H1 (cell line): ENCODE data around the gene OGDH. TPM values are rescaled to one million over a fixed set of nuclear protein-coding genes. Genes with fewer than 3 reads are reported as not detected.
"Not testable (repeated sequence)": the region's sequence is repeated elsewhere in the genome, so short reads cannot be mapped to it uniquely, and the experiment has no call there.

Source experiments
- CTCF ChIA-PET: fragments of 300-600 bp; sonication (Branson Sonifier 250); formaldehyde crosslinking; loops from one replicate; lab custom pipeline; 2021; ENCODE audit not compliant: partially characterized antibody; lab: Charles Lee
- POLR2A ChIA-PET: fragments of 300-600 bp; sonication (Branson Sonifier 250); formaldehyde crosslinking; loops from one replicate; lab custom pipeline; 2021; ENCODE audit warnings: inconsistent platforms; ENCODE audit not compliant: partially characterized antibody; lab: Charles Lee
- DNase-seq, 2 experiments: peaks; one replicate each; pipeline versions ENCODE4 v3.0.0 to v3.0.0-alpha.2; 2010 to 2022; ENCODE audit warnings: low spot score in 2 of 2, low read depth in 1 of 2, mixed read lengths in 1 of 2
- FAIRE-seq: peaks from 2 replicates; lab custom pipeline; 2011; peaks lifted over from hg19 to GRCh38; lab: Jason Lieb, UNC
- H2AFZ ChIP-seq: 2 replicates; pipeline ENCODE4 v1.8.1; 2012; ENCODE audit warnings: low read length, inconsistent platforms
- H2AK5ac ChIP-seq: 2 replicates; pipeline ENCODE4 v1.6.1; 2013; ENCODE audit warnings: low read depth, low read length
- H2BK120ac ChIP-seq: replicated peaks from 2 replicates; pipeline ENCODE3; 2013; ENCODE audit warnings: low read depth, low read length, inconsistent platforms
- H2BK12ac ChIP-seq: 2 replicates; pipeline ENCODE4 v1.6.1; 2013; ENCODE audit warnings: low read depth, low read length
- H2BK15ac ChIP-seq: 2 replicates; pipeline ENCODE4 v1.6.1; 2013; ENCODE audit warnings: low read length
- H2BK20ac ChIP-seq: 2 replicates; pipeline ENCODE4 v1.6.1; 2013; ENCODE audit warnings: low read length
- H2BK5ac ChIP-seq: 2 replicates; pipeline ENCODE4 v1.6.1; 2013; ENCODE audit warnings: low read depth, low read length
- H3K14ac ChIP-seq: 2 replicates; pipeline ENCODE4 v1.6.1; 2013; ENCODE audit warnings: inconsistent platforms; ENCODE audit not compliant: insufficient read length
- H3K18ac ChIP-seq: 2 replicates; pipeline ENCODE4 v1.6.1; 2013; ENCODE audit warnings: low read length; ENCODE audit errors: extremely low read depth
- H3K23ac ChIP-seq: 2 replicates; pipeline ENCODE4 v1.6.1; 2013; ENCODE audit warnings: inconsistent platforms; ENCODE audit not compliant: insufficient read length
- H3K23me2 ChIP-seq: 2 replicates; pipeline ENCODE4 v1.6.1; 2013; ENCODE audit warnings: low read depth, low read length
- H3K27ac ChIP-seq: 2 replicates; pipeline ENCODE4 v1.6.1; 2011; ENCODE audit warnings: low read depth, low read length, inconsistent platforms
- H3K27me3 ChIP-seq, 4 experiments: replicated peaks in 1 of 4; 1 replicate in 1 of 4; 2 replicates in 3 of 4; pipeline versions ENCODE4 v1.6.1 to v1.8.1; 2011 to 2013; ENCODE audit warnings: low read length in 3 of 4, mild to moderate bottlenecking in 3 of 4, inconsistent platforms in 2 of 4, mixed read lengths in 2 of 4, moderate library complexity in 1 of 4; ENCODE audit not compliant: control insufficient read depth in 3 of 4, insufficient read depth in 3 of 4; ENCODE audit errors: extremely low read depth in 1 of 4
- H3K36me3 ChIP-seq, 4 experiments: 2 replicates each; pipeline versions ENCODE4 v1.6.1 to v1.8.1; 2011 to 2013; ENCODE audit warnings: mild to moderate bottlenecking in 4 of 4, low read length in 3 of 4, moderate library complexity in 2 of 4, control low read depth in 1 of 4, inconsistent platforms in 1 of 4; ENCODE audit not compliant: insufficient read depth in 4 of 4, control insufficient read depth in 2 of 4
- H3K4ac ChIP-seq: replicated peaks from 2 replicates; pipeline ENCODE3; 2013; ENCODE audit warnings: low read length, low read depth, mixed read lengths, inconsistent platforms; ENCODE audit not compliant: insufficient read length
- H3K4me1 ChIP-seq, 4 experiments: replicated peaks in 1 of 4; 1 replicate in 1 of 4; 2 replicates in 3 of 4; pipeline versions ENCODE4 v1.6.1 to v1.8.1; 2011 to 2013; ENCODE audit warnings: low read length in 3 of 4, inconsistent platforms in 2 of 4, mixed read lengths in 1 of 4; ENCODE audit not compliant: insufficient read depth in 4 of 4, control insufficient read depth in 3 of 4
- H3K4me2 ChIP-seq, 2 experiments: 2 replicates each; pipeline versions ENCODE4 v1.6.1 to v1.8.1; 2011 to 2013; ENCODE audit warnings: low read depth in 2 of 2, low read length in 2 of 2, control low read depth in 1 of 2, inconsistent platforms in 1 of 2, mild to moderate bottlenecking in 1 of 2; ENCODE audit not compliant: insufficient read depth in 1 of 2
- H3K4me3 ChIP-seq, 4 experiments: fragments of 200-600, 300-600 bp in 1 of 4; sonication (generic), shearing (Covaris generic), sonication (Bioruptor Twin) in 1 of 4; 2 replicates each; pipeline versions ENCODE4 v1.5.1 to v1.8.1; 2011 to 2016; ENCODE audit warnings: low read length in 4 of 4, low read depth in 3 of 4, control low read depth in 2 of 4, inconsistent platforms in 2 of 4, mild to moderate bottlenecking in 2 of 4, mixed read lengths in 1 of 4, moderate library complexity in 1 of 4; ENCODE audit not compliant: insufficient read depth in 2 of 4; ENCODE audit errors: extremely low read depth in 1 of 4
- H3K56ac ChIP-seq: replicated peaks from 2 replicates; pipeline ENCODE3; 2013; ENCODE audit warnings: low read depth, mild to moderate bottlenecking, mixed read lengths, low read length, inconsistent platforms; ENCODE audit not compliant: insufficient read length
- H3K79me1 ChIP-seq: 2 replicates; pipeline ENCODE4 v1.6.1; 2013; ENCODE audit warnings: low read depth, low read length, control low read depth
- H3K79me2 ChIP-seq, 2 experiments: 2 replicates each; pipeline versions ENCODE4 v1.6.1 to v1.8.1; 2012 to 2013; ENCODE audit warnings: low read length in 2 of 2, mild to moderate bottlenecking in 2 of 2, inconsistent platforms in 1 of 2; ENCODE audit not compliant: insufficient read depth in 2 of 2, control insufficient read depth in 1 of 2
- H3K9ac ChIP-seq, 4 experiments: replicated peaks in 1 of 4; 1 replicate in 1 of 4; 2 replicates in 3 of 4; pipeline versions ENCODE4 v1.6.1 to v1.8.1; 2011 to 2013; ENCODE audit warnings: low read depth in 3 of 4, low read length in 3 of 4, control low read depth in 2 of 4, mild to moderate bottlenecking in 2 of 4, moderate library complexity in 2 of 4, inconsistent platforms in 1 of 4; ENCODE audit errors: extremely low read depth in 1 of 4
- H3K9me3 ChIP-seq, 2 experiments: 2 replicates each; pipeline versions ENCODE4 v1.6.1 to v1.8.1; 2012 to 2013; ENCODE audit warnings: mild to moderate bottlenecking in 2 of 2, moderate library complexity in 2 of 2, control low read depth in 1 of 2, inconsistent platforms in 1 of 2, low read depth in 1 of 2, low read length in 1 of 2, mixed read lengths in 1 of 2; ENCODE audit not compliant: insufficient read depth in 2 of 2
- H4K20me1 ChIP-seq, 2 experiments: replicated peaks in 1 of 2; 2 replicates each; pipeline versions ENCODE3 to v1.8.1; 2011 to 2013; ENCODE audit warnings: inconsistent platforms in 2 of 2, low read length in 2 of 2, mild to moderate bottlenecking in 1 of 2; ENCODE audit not compliant: insufficient read depth in 2 of 2, control insufficient read depth in 1 of 2
- H4K5ac ChIP-seq: 2 replicates; pipeline ENCODE4 v1.6.1; 2013; ENCODE audit warnings: low read length, low read depth, mixed read lengths, inconsistent platforms; ENCODE audit not compliant: insufficient read length
- H4K8ac ChIP-seq: 2 replicates; pipeline ENCODE4 v1.8.0; 2013; ENCODE audit warnings: mild to moderate bottlenecking, moderate library complexity, low read length, inconsistent platforms; ENCODE audit not compliant: insufficient read depth; ENCODE audit errors: extremely low read depth
- H4K91ac ChIP-seq: replicated peaks from 2 replicates; pipeline ENCODE3; 2013; ENCODE audit warnings: low read length, mixed read lengths, inconsistent platforms; ENCODE audit not compliant: insufficient read length
- WGBS, 2 experiments: shearing (Covaris generic) in 1 of 2; methylation state at CpG; one replicate each; pipeline versions ENCODE4 v1.1.6 to v1.1.7; 2013 to 2015; ENCODE audit warnings: low lambda C conversion rate in 2 of 2, mixed read lengths in 2 of 2, inconsistent platforms in 1 of 2, low coverage in 1 of 2, missing lambda C conversion rate in 1 of 2; ENCODE audit not compliant: insufficient replicate concordance in 2 of 2, insufficient coverage in 1 of 2, insufficient read length in 1 of 2; ENCODE audit errors: extremely low coverage in 1 of 2, missing lambda C conversion rate in 1 of 2; 5-methylcytosine and 5-hydroxymethylcytosine counted together
- polyA plus RNA-seq, 7 experiments: library from polyadenylated mRNA; depleted of rRNA in 3 of 7; stranded (reverse) in 5 of 7; unstranded in 2 of 7; fragments of >200 nt in 5 of 7; fragments of 200-250 nt in 2 of 7; gene quantifications; 1 replicate in 5 of 7; 2 replicates in 1 of 7; 4 replicates in 1 of 7; pipeline versions ENCODE4 v1.2.1 to v1.2.3, GENCODE V29; 2011 to 2013; ENCODE audit warnings: missing spikeins in 2 of 7, mixed read lengths in 2 of 7
- total RNA-seq: library from RNA; stranded (reverse); fragmentation: NEBNext Ultra II Directional; extraction: Animal tissue kit (Norgen Biotek cat#: 25700); gene quantifications from 2 replicates; pipeline ENCODE4 v1.2.1, GENCODE V29; 2021

OGDH gene
- total and polyA plus RNA-seq, 2 of the 8 experiments (the other 6 are each of a cell fraction or from before 2014, with no cell fraction given): 71.6 to 91.6 TPM

GRCh38 chr7:44732971-44733370 lies 126.5 kb downstream of the OGDH start:
- H3K4me1 ChIP-seq, H3K79me1 ChIP-seq, H4K5ac ChIP-seq, H2AK5ac ChIP-seq, H3K36me3 ChIP-seq, H3K18ac ChIP-seq, H3K79me2 ChIP-seq, H2BK15ac ChIP-seq, H3K27ac ChIP-seq, H3K9ac ChIP-seq, H3K23ac ChIP-seq, H3K4me3 ChIP-seq, H3K56ac ChIP-seq, DNase-seq, CTCF ChIA-PET, H3K4me2 ChIP-seq, FAIRE-seq, H3K14ac ChIP-seq, H4K91ac ChIP-seq, H2BK20ac ChIP-seq, H2AFZ ChIP-seq, H3K23me2 ChIP-seq, H4K20me1 ChIP-seq, H2BK5ac ChIP-seq, H3K9me3 ChIP-seq, H3K27me3 ChIP-seq, H2BK12ac ChIP-seq, H3K4ac ChIP-seq, H2BK120ac ChIP-seq, H4K8ac ChIP-seq: not testable (repeated sequence)
- WGBS, 2 experiments: 96% methylated on average over 5 of the region's 6 CpGs; no CpG with 5 or more reads in 1 of the 2 experiments
- POLR2A ChIA-PET: interaction anchor here (1.5 kb wide), 1 partner anchor 16 kb away, joined by 3 read pairs; no protein-coding TSS in a partner anchor
